Measurements from ENCODE around the gene RALGAPA2.

DNA sequence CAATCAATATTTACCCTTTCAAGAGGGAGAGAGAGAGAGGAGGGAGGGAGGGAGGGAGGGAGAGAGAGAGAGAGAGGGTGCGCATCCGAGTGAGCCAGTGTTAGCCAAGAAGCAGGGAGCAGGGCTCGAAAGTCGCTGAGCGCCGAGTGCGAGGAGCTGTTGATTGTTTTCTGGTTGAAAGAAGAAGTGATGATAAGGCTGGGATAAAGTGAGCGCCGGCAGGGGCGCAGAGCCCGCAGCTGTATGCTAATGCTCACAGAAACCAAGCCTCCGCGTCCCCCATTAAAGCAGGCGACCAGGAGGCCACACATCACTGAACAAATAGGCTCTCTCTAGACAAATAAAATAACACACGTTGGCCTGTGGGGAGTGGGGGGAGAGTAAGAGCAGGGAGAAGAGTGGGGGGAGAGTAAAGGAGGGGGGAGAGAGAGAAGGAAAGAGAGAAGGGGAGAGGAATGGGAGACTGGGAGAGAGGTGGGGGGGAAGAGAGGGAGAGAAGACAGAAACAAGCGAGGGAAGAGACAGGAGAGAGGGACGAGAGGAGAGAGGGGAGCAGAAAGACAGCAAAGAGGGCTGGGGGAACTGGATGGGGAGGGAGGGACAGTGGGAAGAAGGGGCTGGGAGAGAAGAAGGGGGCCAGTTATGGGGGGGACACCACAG is 349.5 kb downstream of the RALGAPA2 start:
- no peak for TF ChIP-seq EZH2 (IDR thresholded peaks at IDR 0.05; ENCODE audit: insufficient read depth, poor library complexity, severe bottlenecking)
- TF ChIP-seq EZH2phosphoT487 (IDR thresholded peaks at IDR 0.05; ENCODE audit: insufficient read depth, low read depth), result 0 out of 2 replicates have a peak, but pooled peaks have one; percentile 37

Data from GM23248 (cell line).